Cardiac muscle cell (in vitro differentiated cells and primary cell): Measurements from ENCODE around the gene SEMA3A. TPM values are rescaled to one million over a fixed set of nuclear protein-coding genes. Genes with fewer than 3 reads are reported as not detected.
"Not testable (repeated sequence)": the region's sequence is repeated elsewhere in the genome, so short reads cannot be mapped to it uniquely, and the experiment has no call there.

Experiments used
- DNase-seq, 2 donors: peaks; one replicate each; pipeline versions ENCODE4 v3.0.0 to v3.0.0-alpha.2; 2010 to 2017; ENCODE audit warnings: low read depth in 1 of 2, low spot score in 1 of 2
- H3K27ac ChIP-seq: fragments of 200-600 bp; sonication (generic); 2 replicates; pipeline ENCODE4 v1.5.1; 2016
- H3K27me3 ChIP-seq: fragments of 200-600 bp; sonication (generic); 2 replicates; pipeline ENCODE4 v1.6.0; 2016; ENCODE audit warnings: control low read depth
- H3K36me3 ChIP-seq: fragments of 200-600 bp; sonication (generic); 2 replicates; pipeline ENCODE4 v1.5.1; 2016; ENCODE audit warnings: control low read depth
- H3K4me1 ChIP-seq: fragments of 200-600 bp; sonication (generic); 2 replicates; pipeline ENCODE4 v1.8.1; 2017; ENCODE audit warnings: low read depth, mild to moderate bottlenecking, mixed run types
- H3K4me3 ChIP-seq: fragments of 200-600 bp; sonication (generic); 2 replicates; pipeline ENCODE4 v1.5.1; 2016; ENCODE audit warnings: mild to moderate bottlenecking
- H3K9me3 ChIP-seq: fragments of 200-600 bp; sonication (generic); 2 replicates; pipeline ENCODE4 v1.5.1; 2017; ENCODE audit warnings: low read depth, mild to moderate bottlenecking, control low read depth
- CTCF ChIP-seq: IDR thresholded peaks from 2 replicates; pipeline ENCODE4 v1.5.1; 2012; ENCODE audit warnings: low read depth, mild to moderate bottlenecking, low read length
- polyA plus RNA-seq: library from polyadenylated mRNA; unstranded; fragments of >200 nt; fragmentation: Nextera tagmentation; extraction: Ambion mirVana; gene quantifications from 2 replicates; pipeline ENCODE4 v1.2.1, GENCODE V29; 2016
- total RNA-seq: library from RNA; depleted of rRNA; stranded (reverse); fragments of >200 nt; gene quantifications from 2 replicates; pipeline ENCODE4 v1.2.3, GENCODE V29; 2016

Gene SEMA3A
- total and polyA plus RNA-seq, 2 experiments from 2014 or later, result 33.5 to 37.3 TPM

GRCh38 chr7:84057576-84057975 lies 137.0 kb downstream of the SEMA3A start:
- TF ChIP-seq CTCF, result no peak
- Histone ChIP-seq H3K27ac (no peak overlapping the region), H3K27me3 (no peaks in the 10 kb centered on the region), H3K4me3 (no peak overlapping the region), H3K9me3 (no peaks in the 10 kb centered on the region), H3K36me3 (peaks cover 5% of the 10 kb centered on the region), H3K4me1 (no peaks in the 10 kb centered on the region)
- DNase-seq, result no peak

- Histone ChIP-seq H3K27me3 (no peaks in the 10 kb centered on the region), H3K36me3 (peaks cover 5% of the 10 kb centered on the region), H3K9me3 (no peaks in the 10 kb centered on the region), H3K4me1 (no peaks in the 10 kb centered on the region), H3K4me3 (no peak overlapping the region), H3K27ac (no peak overlapping the region)
- no peak for DNase-seq
- TF ChIP-seq CTCF, result no peak
Measured at GRCh38 chr7:84055904-84056605, 138.5 kb downstream of the SEMA3A start.

GRCh38 chr7:84055199-84055598 lies 139.4 kb downstream of the SEMA3A start:
- H3K9me3 ChIP-seq, H3K27ac ChIP-seq, H3K4me3 ChIP-seq, H3K4me1 ChIP-seq, H3K36me3 ChIP-seq, H3K27me3 ChIP-seq, DNase-seq: not testable (repeated sequence)

- Histone ChIP-seq H3K4me3 (no peak overlapping the region), H3K27me3 (no peaks in the 10 kb centered on the region), H3K4me1 (peaks cover under 1% of the 10 kb centered on the region), H3K9me3 (no peaks in the 10 kb centered on the region), H3K36me3 (no peaks in the 10 kb centered on the region), H3K27ac (no peak overlapping the region)
- DNase-seq, result no peak
- no peak for TF ChIP-seq CTCF
Measured at GRCh38 chr7:84049071-84049836, 145.3 kb downstream of the SEMA3A start.

- Histone ChIP-seq H3K9me3 (no peaks in the 10 kb centered on the region), H3K4me3 (no peak overlapping the region), H3K4me1 (peaks cover 10% of the 10 kb centered on the region), H3K36me3 (no peaks in the 10 kb centered on the region), H3K27ac (no peak overlapping the region), H3K27me3 (no peaks in the 10 kb centered on the region)
- TF ChIP-seq CTCF, result no peak
- no peak for DNase-seq
Measured at GRCh38 chr7:84047085-84047484, 147.5 kb downstream of the SEMA3A start.

- no peak for DNase-seq
- no peak overlapping the region for H3K4me3 ChIP-seq
- no peak overlapping the region for H3K27ac ChIP-seq
- peaks cover 10% of the 10 kb centered on the region for H3K4me1 ChIP-seq
- no peaks in the 10 kb centered on the region for H3K36me3 ChIP-seq
- no peaks in the 10 kb centered on the region for H3K9me3 ChIP-seq
- TF ChIP-seq CTCF, result no peak
- H3K27me3 ChIP-seq, result no peaks in the 10 kb centered on the region
Measured at GRCh38 chr7:84044834-84045233, 149.8 kb downstream of the SEMA3A start.
